RCC 7860 (cell line): ENCODE results near the gene S1PR3.

Experiments
- DNase-seq: peaks from one replicate; pipeline ENCODE4 v3.0.0-alpha.2; 2015; ENCODE audit warnings: low spot score
- FAIRE-seq: peaks from 2 replicates; lab custom pipeline; 2012; peaks lifted over from hg19 to GRCh38; lab: Jason Lieb, UNC

The S1PR3 gene

DNA sequence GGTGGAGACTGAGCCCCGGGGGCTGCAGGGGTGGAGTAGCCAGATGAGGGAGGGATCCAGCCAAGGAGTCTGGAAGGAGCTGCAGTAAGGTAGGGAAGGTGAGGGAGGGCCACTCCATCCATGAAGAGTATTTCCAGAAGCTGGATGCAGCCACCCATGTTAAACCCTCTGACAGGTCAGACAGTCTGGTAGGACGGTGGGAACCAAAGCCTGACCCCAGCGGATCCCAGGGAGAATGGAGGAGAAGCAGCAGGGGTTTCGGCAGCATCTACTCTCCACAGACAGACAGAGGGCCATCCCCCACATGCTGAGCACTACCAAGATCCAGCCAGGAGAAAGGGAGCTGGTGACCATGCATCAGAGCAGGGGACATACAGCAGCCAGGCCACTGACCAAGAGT lies 22.5 kb upstream of the S1PR3 start:
- FAIRE-seq = no peak
- no peak for DNase-seq

DNA sequence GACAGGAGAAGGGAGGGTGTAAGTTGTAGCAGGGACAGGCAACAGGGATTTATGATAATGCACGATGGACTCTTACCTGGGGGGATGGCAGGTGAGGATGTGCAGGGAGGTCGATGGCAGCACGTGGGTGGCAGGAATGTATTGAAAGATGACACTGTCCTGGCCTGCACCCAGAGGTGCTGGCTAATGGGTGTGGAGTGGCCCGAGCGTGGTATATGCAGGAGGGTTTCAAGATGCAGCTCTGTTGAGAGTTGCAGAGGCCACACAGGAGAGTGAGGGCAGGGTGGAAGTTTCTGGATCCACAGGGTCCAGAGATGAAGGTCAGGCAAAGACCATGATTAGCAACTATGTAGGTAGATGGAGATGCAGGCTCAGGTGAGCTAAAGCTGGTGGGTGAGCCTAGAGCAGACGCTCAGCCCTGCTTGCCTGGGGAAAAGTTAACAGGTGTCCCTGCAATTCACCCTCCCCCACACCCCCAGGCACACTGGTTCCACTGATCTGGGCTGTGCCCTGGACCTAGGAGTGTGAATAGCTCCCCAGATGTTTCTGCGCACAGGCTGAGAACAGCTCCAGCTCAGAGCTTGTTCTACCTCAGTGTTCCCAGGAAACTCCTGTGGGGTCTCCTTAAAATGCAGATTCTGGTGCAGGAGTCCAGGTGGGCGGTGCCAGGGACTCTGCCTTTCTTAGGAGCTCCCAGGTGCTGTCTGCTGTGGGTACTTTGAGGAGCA lies 21.5 kb upstream of the S1PR3 start:
- no peak for FAIRE-seq
- DNase-seq = no peak

DNA sequence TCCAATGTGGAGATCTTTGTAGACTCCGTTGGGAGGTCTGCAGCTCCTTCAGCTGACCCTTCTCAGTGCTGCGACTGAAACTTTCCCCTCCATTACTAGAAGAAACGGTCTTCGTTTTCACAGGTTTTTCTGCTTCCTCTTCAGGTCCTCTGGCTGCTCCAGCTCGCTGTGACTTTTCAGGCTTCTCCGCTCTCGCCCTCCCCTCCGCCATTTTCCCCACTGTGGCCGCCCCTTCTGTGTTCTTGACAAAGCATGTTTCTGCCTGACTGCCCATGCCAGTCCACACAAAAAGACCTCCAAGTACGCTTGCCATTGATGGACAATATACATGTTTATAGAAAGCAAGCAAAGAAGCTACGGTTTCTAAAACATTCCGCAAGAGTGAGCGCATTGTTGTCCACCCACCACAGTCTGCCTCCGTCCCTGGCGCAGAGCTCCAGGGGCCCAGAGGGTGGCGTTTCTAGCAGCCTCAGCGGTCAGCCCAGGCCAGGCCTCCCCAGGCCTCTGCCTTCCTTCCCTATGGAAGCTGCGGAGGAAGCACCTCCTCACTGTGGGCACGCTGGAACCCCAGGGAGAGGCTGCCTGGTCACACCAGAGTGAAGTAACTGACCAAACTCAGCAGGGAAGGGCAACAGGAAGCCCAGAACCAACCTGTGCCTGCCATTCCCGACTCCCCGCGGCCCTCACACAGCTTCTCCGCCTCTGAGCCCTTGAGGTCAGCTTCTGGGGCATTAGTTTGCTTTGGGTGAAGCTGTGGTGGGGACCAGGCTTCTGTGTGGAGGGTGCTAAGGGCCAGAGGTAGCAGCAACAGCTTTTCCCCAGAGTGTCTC lies 19.9 kb upstream of the S1PR3 start:
- FAIRE-seq (no peak), DNase-seq (no peak)

DNA sequence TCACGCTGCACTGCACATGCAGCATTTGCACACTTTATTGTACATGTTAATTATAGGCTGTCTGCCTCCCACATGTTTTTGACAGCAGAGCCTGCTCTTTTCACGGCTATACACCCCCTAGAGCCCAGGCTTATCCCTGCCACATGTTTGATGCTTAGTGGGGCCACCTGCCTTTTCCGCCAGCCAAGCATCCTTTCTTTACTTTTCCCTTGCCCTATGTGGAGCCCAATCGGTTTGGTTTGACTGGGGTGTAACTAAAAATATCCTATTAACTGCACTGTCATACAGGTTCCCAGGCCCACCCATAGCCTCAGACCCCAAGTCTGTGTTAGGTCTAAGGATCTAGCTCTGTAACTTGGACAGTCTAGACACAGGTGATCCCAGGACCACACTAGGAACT lies 18.9 kb upstream of the S1PR3 start:
- no peak for DNase-seq
- FAIRE-seq = no peak

DNA sequence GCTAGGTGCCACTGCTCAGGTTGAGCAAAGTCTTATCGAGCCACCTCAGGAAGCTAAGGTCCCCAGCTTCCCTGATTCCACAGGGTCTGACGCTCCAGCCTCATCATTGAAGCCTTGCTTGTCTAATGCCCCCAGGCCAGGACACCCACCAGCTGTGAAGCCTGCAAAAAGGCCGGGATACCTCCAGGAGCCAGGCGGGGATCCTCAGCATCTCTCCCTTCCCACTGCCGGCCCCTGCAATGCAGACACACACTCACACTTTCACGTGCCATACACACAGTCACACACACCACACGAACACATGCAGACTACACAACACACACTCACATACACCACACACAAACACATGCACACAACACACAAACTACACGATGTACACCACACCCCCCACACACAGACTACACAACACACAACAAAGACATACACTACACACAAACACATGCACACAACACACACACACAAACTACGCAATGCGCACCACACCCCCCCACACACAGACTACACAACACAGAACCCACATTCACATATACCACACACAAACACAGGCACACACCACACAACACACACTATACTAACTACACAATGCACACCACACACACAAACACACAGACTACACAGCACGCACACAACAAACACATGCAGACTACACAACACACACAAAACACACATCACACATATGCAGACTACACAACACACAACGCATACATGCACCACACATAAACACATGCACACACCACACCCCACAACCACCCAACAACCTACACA lies 17.8 kb upstream of the S1PR3 start:
- DNase-seq = no peak

DNA sequence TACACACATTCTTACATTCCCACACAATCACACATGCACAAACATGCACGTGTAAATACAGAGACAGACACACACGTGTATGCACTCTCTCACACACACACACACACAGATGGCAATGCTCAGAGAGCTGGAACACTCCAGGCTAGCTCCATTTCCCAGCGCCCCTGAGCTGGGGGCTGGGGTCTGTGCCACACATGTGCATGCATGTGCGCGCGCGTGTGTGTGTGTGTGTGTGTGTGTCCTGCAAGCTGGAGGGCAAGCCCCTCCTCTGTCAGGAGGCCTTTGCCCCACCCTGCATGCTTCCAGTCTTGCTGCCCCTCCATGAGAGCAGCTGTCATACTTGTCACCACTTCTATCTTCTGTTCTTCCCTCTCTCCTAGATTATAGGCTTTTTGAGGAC lies 16.6 kb upstream of the S1PR3 start:
- FAIRE-seq = no peak

More for the DNA sequence above, 17.8 kb upstream of the S1PR3 start:
- no peak for FAIRE-seq

DNA sequence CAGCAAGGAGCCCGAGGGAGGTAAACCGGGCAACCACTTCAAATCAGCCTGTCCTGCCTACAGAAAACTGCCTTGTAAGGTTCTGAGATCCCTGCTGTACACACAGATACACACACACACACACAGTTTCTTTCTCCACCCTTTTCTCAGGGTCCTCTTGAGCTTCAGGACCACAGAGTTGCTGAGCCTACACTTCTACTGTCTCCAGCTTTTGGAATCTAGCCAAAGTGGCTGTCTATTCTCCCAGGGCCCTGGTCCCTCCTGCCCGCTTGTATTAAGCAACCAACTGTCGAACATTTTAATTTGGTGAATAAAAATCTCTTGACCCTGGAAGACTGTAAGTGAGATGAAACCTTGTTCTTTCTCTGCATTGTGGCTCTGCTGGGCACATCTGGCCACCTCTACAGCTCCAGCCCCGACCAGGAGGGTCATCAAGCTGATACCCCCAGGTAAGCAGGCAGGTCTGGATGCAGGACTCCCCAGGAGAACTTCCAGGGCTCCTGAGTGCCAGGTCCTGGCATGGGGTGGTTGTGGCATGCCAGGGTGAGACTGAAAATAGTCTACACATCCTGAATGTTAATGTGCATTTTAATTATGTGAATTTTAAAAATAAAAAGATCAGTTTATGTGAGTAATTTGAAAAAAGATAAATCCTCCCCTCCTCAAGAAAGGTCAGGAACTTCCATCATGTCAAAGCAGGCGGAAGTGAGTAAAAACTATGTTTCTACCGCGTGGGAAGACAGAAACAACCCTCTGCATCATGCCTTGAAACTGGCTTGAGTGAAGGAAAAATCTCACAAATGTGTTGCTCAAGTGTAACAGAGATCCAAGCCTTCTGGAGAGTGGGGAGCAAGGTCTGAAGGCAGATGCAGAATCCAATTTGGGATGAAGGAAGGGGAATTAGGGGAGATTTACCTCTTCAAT lies 15.0 kb upstream of the S1PR3 start:
- DNase-seq (no peak), FAIRE-seq (no peak)

More for the DNA sequence above, 16.6 kb upstream of the S1PR3 start:
- DNase-seq = no peak

DNA sequence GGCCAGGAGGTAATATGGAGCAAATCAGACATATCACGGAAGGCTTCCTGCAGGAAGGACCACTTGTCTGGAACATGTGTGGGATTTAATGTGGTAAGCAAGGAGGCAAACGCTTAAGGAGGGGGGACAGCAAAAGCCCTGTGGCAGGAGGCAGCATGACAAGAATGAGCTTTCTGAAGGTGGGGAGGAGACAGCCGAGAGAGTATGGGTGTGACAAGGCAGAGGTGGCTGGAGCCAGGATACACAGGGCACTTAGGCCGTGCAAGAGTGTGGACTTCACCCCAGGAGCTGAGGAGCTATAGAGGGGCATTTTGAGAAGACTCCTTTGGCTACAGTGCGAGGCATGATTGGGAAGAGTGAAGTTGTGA lies 14.4 kb upstream of the S1PR3 start:
- FAIRE-seq (no peak), DNase-seq (no peak)

DNA sequence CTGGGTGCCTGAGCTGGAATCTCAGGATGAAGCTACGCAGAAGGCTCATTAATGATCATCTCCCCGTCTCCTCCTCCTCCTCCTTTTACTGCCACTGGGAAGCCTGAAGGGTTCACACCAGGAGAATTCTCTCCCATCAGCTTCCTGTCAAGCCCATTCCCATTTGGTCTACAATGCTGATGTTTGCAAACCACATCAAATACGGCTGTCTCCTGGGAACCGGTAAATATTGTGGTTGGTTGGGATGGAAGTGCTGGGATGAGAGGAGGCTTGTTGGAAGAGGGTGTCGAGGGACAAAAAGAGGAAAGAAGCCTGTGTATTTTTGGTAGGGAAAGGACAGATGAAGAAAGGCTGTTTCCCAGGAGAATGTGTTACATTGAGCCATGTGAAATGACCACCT lies 13.2 kb upstream of the S1PR3 start:
- FAIRE-seq (no peak), DNase-seq (no peak)

DNA sequence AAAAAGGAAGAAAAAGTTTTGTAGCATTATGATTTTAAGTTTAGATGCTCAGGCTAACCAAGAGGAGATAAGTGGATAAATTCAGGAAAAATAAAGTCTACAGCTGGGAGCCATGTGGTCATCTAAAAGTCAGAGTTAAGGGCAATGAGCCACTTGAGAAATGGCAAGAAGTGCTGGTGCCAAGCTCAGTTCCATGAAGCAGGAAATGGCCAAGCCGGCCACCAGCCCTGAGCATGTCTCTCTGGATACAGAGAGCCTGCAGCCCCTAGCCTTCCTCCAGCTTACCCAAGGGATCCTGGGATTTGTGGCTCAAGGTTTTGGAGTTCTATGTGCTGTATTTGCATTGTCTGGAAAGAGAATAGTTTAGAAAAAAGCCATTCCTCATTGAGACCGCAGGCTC lies 12.2 kb upstream of the S1PR3 start:
- no peak for DNase-seq
- no peak for FAIRE-seq

DNA sequence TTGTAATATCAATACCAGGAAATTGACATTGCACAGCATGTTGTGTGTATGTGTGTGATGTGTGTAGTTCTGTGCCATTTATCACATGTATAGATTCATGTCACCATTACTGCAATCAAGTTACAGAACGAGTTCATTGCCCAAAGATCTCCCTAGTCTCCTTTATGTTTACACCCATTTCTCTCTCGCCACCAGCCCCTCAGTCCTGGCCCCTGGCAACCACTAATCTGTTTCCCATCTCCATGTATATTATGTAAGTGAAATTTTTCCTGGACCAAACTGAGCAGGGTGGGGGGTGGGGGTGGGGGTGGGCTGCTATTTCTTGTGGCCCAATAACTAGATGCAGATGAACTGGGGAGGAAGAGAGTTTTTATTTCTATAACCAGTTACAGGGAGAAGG lies 11.5 kb upstream of the S1PR3 start:
- DNase-seq (no peak), FAIRE-seq (no peak)

DNA sequence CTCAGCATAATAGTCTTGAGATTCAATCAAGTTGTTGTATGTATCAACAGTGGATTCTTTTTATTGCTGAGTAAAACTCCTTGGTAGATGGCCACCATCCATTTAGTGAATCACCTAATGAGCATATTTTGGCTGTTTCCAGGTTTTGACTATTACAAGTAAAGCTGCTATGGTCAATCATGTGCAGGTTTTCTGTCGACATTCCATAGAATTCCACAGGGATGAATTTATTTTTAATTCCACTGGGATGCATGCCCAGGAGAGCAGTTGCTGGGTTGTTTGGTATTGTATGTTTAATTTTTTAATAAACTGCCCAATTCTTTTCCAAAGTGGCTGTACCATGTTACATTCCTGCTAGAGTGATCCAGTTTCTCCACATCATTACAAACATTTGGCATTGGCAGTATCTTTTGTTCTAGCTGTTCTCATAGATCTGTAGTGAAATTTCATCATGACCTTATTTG lies 10.5 kb upstream of the S1PR3 start:
- no peak for DNase-seq
- FAIRE-seq = no peak

DNA sequence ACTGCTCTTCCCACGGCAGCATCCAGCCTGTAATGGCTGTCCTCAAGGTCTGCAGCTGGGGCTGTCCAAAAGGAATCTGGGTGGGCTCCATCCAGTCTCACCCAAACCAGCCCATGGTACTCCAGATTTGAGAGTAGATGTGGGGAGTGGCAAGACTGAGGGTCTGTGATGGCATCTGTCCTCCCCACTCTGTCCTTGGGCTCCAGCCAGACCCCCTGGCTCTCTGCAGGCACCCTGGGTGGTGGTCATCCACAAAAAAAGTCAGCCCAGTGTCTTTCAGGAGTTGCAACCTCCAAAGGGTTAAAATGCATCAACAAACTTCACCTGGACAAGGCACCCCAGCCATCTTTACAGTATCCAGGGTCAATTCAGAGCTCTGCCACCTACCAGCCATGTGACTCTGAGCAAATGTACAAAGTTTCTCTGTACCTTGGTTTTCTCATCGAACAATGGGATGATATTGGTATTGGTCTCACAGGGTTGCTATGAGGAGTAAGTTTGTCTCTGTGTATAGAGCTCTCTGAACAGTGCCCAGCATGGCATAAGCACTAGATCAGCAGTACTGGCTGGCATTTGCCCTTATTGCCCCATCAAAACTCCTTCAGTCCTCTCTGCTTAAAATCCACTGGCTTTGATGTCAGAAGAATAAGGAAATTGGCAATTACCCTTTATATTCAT lies 7.3 kb upstream of the S1PR3 start:
- no peak for DNase-seq
- FAIRE-seq = no peak

DNA sequence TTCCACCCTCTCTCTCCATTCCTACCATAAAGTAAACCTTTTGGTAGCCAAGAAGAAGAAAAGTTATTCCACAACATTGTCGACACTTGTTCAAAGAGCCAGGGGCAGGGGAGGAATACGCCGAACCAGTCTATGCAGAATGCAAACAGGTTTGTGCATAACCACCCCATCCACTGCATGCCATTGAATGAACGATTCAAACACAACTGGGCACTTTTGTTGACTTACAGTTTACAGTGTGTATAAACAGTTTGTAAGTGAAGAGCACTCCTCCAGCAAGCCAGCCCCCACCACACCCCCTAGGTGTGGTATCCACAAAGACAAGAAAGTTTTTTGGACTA lies 6.8 kb upstream of the S1PR3 start:
- FAIRE-seq = no peak
- no peak for DNase-seq

DNA sequence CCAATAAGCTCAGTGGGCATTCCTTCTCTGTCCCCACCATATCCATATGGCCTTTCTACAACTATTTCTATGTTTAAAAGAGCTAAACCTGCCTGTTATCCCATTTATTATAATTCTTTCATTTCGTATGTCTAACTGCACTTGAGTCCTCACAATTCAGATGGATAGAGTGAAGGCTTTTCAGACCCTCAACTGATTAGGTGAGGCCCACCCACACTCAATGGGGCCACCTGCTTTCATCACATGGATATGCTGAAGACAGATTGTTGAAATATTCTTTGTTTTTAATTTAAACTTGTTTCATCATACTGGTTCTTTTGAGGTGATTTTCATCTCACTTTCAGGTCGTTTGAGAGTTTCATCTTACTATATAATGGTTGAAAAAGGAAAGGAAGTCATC lies 5.7 kb upstream of the S1PR3 start:
- FAIRE-seq = no peak
- no peak for DNase-seq

DNA sequence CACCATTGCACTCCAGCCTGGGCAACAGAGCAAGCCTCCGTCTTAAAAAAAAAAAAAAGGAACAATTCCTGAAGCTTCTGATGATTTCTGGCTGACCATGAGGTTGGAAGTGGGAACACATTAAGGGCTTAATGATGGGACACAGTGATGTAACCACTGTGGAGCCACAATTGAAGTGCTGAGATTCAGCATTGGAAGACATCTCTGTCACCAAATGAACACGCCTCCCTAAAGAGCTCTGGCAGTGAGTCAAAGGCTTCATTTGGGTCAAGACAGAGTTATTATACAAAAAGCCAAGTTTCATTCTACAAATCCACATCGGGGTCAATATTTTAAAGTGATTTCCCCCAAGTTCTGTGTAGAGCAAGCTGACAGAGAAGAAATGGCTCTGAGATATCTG lies 4.5 kb upstream of the S1PR3 start:
- DNase-seq = no peak
- no peak for FAIRE-seq

DNA sequence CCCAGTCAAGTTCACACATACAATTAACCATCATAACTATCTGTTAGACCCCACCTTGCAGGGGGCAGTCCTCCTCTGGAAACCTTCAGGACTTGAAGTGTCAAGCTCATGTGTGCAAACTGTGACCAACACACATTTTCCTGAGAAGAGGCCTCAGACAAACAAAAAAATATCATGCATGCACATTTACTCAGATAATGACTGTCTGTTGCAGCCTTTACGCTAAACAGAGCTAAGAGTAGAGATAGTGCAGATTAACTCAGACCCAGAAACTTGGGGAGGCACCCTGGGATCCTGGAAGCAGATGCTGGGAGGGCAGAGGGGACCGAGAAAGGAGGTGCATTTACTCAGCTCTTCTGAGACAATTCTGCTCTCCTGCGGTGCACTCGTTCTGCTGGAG lies 3.6 kb upstream of the S1PR3 start:
- FAIRE-seq (no peak), DNase-seq (no peak)

DNA sequence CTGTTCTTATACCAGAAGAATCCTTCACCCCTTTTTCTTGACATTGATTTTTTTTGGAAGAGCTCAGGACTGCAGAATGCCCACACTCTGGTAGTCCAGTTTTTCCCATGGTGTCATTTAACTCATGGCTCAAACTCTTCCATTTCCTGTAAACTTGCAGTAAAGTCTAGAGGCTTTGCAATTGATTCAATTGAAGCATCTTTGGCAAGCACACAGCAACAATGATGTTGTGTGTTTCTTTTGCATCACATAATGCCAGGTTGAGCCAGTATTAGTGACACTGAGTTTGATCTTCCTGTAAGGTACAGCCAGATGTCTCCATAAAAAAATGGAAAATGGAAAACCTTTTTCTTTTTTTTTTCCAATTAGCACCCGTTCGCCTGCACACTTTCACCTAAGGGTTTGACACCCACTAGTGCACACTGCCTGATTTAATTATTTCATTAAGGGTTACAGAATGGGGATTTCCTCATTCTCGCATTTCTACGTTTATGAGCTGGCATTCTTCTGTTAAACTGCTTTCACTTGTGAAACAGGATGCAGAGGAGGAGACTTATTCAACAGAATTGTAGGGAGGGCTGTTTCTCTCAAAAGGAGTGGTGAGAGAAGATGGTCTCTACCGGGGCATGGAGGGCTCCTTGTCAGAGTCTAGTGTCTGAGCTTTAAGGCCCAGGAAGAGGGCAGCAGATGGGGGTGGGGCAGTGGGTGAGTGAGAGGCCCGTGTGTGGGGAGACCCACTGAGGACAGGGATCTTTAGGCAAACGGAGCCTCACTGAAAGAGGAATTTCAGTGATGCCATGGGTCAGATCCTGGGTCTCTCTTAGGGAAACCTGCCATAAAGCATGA lies 2.2 kb upstream of the S1PR3 start:
- no peak for DNase-seq

DNA sequence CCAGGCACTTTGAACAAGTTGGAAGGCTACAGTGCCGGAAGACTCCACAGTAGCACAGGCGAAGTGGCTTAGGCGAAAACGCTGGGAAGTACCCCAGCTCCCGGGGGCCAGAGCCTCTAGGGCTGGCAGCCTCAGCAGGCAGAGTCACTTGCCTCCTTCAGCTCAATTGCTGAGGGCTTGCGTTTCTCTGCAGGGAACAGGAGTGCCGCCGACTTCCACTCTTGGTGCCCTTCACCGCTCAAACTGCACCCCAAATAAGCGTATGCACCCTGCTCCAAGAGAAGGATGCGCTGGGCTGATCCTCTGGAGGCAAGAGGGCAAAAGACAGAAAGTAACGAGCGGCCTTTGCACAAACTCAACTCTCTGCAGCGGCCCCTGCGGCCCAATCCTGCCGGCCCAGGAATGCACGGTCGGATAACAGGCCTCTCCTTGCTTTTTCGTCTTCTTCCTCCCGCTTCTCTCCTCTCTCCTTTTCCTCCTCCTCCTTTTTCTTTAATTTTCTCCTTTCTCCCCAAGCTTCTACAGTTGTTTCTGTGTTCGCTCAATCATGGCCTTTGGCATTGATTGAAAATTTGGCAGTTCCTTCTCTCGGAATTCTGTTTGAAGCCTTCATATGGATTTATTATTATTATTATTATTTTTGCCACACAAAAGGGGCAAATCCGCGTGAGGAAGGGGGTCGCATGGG lies 1.1 kb upstream of the S1PR3 start:
- FAIRE-seq (no peak), DNase-seq (no peak)

More for the DNA sequence above, 2.2 kb upstream of the S1PR3 start:
- no peak for FAIRE-seq
